RWPE2 (cell line): ENCODE data around the gene PIEZO1.

Experiments
- ATAC-seq: fragments of 200-7000 bp; cut with Tn5 transposase; 3 replicates; pipeline ENCODE4 v1.9.1; 2021; ENCODE audit warnings: low read depth
- DNase-seq: peaks from one replicate; pipeline ENCODE4 v3.0.0-alpha.2; 2020; ENCODE audit warnings: low spot score
- H3K27ac ChIP-seq: fragments of 450-650 bp; 2 replicates; pipeline ENCODE4 v1.5.1; 2017; ENCODE audit warnings: mild to moderate bottlenecking; ENCODE audit not compliant: poor library complexity, severe bottlenecking
- H3K27me3 ChIP-seq: fragments of 250-450 bp; sonication (Bioruptor Pico); 2 replicates; pipeline ENCODE4 v1.5.1; 2021; ENCODE audit warnings: mild to moderate bottlenecking, moderate library complexity; ENCODE audit not compliant: insufficient read depth, poor library complexity, severe bottlenecking
- H3K36me3 ChIP-seq: fragments of 250-450 bp; sonication (Bioruptor Pico); 2 replicates; pipeline ENCODE4 v1.5.1; 2020; ENCODE audit warnings: low read depth, mild to moderate bottlenecking, moderate library complexity
- H3K4me1 ChIP-seq: fragments of 250-450 bp; sonication (Bioruptor Pico); 2 replicates; pipeline ENCODE4 v1.5.1; 2021; ENCODE audit warnings: mild to moderate bottlenecking, moderate library complexity; ENCODE audit not compliant: insufficient read depth, poor library complexity, severe bottlenecking
- H3K4me3 ChIP-seq: fragments of 250-450 bp; sonication (Bioruptor Pico); 2 replicates; pipeline ENCODE4 v1.5.1; 2021; ENCODE audit warnings: mild to moderate bottlenecking, moderate library complexity; ENCODE audit not compliant: severe bottlenecking
- H3K9me3 ChIP-seq: fragments of 250-450 bp; sonication (Bioruptor Pico); 2 replicates; pipeline ENCODE4 v1.5.1; 2021; ENCODE audit warnings: mild to moderate bottlenecking, moderate library complexity; ENCODE audit not compliant: severe bottlenecking
- CTCF ChIP-seq: fragments of 450-650 bp; IDR thresholded peaks from one replicate; pipeline ENCODE4 v1.5.1; 2017; ENCODE audit warnings: mild to moderate bottlenecking, moderate library complexity; ENCODE audit not compliant: poor library complexity, severe bottlenecking

Gene PIEZO1

GRCh38 chr16:88798772-88799455, 13.9 kb upstream of the PIEZO1 start:
- H3K27me3 ChIP-seq = no peaks in the 10 kb centered on the region
- H3K36me3 ChIP-seq = no peaks in the 10 kb centered on the region
- H3K4me3 ChIP-seq = no peak overlapping the region
- no peaks in the 10 kb centered on the region for H3K4me1 ChIP-seq
- DNase-seq (no peak), ATAC-seq (0 out of 3 replicates have a peak, but pooled peaks have one; percentile 18)
- no peak for TF ChIP-seq CTCF
- H3K9me3 ChIP-seq = no peaks in the 10 kb centered on the region
- H3K27ac ChIP-seq = no peak overlapping the region

- Histone ChIP-seq H3K36me3 (no peaks in the 10 kb centered on the region), H3K4me3 (no peak overlapping the region), H3K27me3 (no peaks in the 10 kb centered on the region), H3K4me1 (no peaks in the 10 kb centered on the region), H3K9me3 (no peaks in the 10 kb centered on the region), H3K27ac (no peak overlapping the region)
- no peak for TF ChIP-seq CTCF
- DNase-seq (no peak), ATAC-seq (no peak)
Observed at GRCh38 chr16:88798073-88798472, 13.1 kb upstream of the PIEZO1 start.

GRCh38 chr16:88796278-88796677, 11.3 kb upstream of the PIEZO1 start:
- no peaks in the 10 kb centered on the region for H3K9me3 ChIP-seq
- TF ChIP-seq CTCF = no peak
- no peaks in the 10 kb centered on the region for H3K4me1 ChIP-seq
- ATAC-seq = no peak
- DNase-seq = no peak
- H3K27ac ChIP-seq = no peak overlapping the region
- no peak overlapping the region for H3K4me3 ChIP-seq
- peaks cover 4% of the 10 kb centered on the region for H3K27me3 ChIP-seq
- no peaks in the 10 kb centered on the region for H3K36me3 ChIP-seq

GRCh38 chr16:88793251-88793954, 8.4 kb upstream of the PIEZO1 start:
- H3K27ac ChIP-seq = no peak overlapping the region
- H3K4me3 ChIP-seq = no peak overlapping the region
- ATAC-seq = no peak
- TF ChIP-seq CTCF = no peak
- no peaks in the 10 kb centered on the region for H3K9me3 ChIP-seq
- DNase-seq = peak; percentile 45
- no peaks in the 10 kb centered on the region for H3K4me1 ChIP-seq
- H3K27me3 ChIP-seq = peaks cover 4% of the 10 kb centered on the region
- H3K36me3 ChIP-seq = no peaks in the 10 kb centered on the region
